Dermis blood vessel endothelial cell (primary cell): Measurements from ENCODE around the gene RXRG. TPM values are rescaled to one million over a fixed set of nuclear protein-coding genes. Genes with fewer than 3 reads are reported as not detected.
"Not testable (repeated sequence)": the region's sequence is repeated elsewhere in the genome, so short reads cannot be mapped to it uniquely, and the experiment has no call there.

Experiments
- DNase-seq: peaks from one replicate; pipeline ENCODE4 v3.0.0; 2010
- total RNA-seq: library from RNA; depleted of rRNA; stranded (reverse); fragments of >200 nt; gene quantifications from 2 replicates; pipeline ENCODE4 v1.2.3, GENCODE V29; 2014

The RXRG gene
- not detected in 2 replicates for total RNA-seq

GRCh38 chr1:165444897-165445370 is at the start of gene RXRG:
Gene RXRG (minus strand): TSS chr1:165445126. CDS start chr1:165444893, 233 bp downstream.
- peak; percentile 8 for DNase-seq

- DNase-seq, result no peak
These were observed 48.0 kb upstream of the RXRG start for GRCh38 chr1:165492845-165493373.

- no peak for DNase-seq
These were observed 45.2 kb upstream of the RXRG start for GRCh38 chr1:165490175-165490574.

DNA sequence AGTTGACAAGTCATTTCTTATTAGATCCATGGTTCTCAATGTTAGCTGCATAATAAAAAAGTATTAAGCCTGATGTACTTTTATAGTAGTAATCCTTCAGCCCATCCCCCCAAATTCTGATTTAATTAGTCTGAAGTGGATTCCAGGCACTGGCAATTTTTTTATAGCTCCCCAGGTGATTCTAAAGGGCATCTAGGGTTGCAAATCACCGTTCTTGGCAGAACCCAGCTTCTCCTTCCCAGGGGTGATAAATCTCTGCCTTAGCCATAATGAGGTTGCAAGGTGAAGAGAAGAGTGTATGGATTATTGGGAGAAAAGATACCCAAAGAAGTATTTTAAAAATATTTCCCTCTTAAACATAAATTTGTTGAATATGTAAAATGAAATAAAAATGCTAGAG is 43.0 kb upstream of the RXRG start:
- no peak for DNase-seq

DNA sequence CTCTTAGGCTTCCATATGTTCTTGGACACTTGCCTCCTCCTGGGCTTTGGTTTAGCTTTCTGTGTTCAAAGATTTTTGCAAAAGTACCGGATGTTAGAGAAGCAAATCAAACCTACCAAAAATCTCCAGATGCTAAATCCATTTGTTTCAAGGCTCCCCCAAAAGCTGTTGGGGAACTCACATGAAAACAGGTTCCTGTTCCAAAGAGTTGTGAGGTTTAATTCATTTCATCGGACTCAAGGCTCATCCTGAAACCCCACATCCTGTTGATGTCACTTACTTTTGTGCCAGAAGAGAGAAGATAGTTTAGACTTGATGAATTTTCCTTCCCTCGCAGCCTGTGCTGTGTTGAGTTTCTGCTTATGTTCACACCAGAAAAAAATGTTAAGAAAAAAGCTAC is 41.7 kb upstream of the RXRG start:
- no peak for DNase-seq

DNA sequence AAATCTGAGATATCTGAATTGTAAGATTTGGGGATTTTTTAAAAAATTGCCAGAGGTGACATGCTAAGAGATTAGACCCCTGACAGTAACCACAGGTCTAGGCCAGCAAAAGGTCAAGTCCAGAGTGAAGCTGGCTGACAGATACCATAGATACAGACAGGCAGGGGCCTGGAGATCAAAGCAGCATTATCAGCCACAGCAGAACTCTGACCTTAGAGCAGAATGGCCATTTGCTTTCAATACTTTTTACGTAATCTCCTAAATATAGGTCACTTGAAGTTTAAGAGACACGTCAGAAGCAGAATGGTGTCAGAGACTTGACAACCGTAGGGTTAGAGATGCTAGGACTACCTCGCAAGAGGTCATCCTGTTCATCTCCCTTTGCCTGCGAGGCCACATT is 40.8 kb upstream of the RXRG start:
- DNase-seq, result no peak

- no peak for DNase-seq
These were observed 39.6 kb upstream of the RXRG start for GRCh38 chr1:165484532-165484931.

DNA sequence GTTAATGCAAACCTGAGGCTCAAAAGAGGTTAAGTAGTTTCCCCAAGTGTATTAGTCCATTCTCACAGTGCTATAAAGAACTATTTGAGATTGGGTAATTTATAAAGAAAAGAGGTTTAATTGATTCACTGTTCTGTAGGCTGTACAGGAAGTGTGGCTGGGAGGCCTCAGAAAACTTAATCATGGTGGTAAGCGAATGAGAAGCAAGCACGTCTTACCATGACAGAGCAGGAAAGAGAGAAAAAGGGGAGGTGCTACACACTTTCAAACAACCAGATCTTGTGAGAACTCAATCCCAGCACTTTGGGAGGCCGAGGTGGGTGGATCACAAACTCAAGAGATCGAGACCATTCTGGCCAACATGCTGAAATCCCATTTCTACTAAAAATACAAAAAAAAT is 38.5 kb upstream of the RXRG start:
- DNase-seq, result no peak

DNA sequence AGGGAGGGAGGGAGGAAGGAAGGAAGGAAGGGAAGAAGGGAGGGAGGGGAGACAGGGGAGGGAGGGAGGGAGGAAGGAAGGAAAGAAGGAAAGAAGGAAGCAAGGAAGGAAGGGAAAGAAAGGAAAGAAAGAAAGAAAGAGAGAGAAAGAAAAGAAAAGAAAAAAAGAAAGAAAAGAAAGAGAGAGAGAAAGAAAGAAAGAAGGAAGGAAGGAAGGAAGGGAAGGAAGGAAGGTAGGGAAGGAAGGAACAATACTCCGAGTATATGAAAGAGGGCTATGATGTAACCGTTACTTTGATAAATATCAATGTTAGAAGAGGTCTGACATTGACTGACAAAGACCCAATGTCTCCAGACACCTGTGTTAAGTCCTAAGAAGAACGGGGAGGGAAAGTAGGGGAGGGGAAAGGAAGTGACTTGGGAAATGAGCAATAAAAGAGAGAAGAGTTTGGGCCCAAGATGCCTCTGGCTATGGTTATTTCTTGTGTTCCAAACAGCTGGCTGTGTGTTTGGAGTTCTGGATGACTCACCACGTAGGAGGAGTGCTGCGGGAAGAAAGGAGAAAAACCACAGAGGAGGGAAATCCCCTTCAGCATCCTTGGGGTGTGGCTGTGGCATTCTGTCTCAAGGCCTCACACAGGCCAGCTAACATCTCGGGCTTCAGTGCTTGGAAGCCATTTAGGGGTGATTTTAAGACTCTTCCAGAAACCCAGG is 37.0 kb upstream of the RXRG start:
- DNase-seq, result peak; percentile 21

GRCh38 chr1:165476776-165477175 is 31.9 kb upstream of the RXRG start:
- DNase-seq, result no peak

DNA sequence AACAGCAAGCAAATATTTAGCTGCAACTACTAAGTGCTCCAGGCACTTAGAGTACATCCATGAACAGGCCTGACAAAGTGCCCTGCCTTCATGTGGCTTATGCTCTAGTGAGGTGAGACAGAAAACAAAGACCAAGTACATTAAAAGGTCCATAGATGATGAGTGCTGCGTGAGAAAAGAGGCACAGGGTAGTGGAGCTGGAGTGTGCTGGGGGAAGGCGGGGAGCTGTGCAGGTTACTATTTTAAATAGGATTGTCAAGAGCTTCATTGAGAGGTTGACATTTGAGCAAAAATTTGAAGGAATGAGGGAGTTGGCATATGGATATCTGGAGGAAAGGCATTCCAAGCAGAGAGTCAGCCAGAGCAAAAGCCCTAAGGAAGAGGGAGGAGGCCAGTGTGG is 29.3 kb upstream of the RXRG start:
- DNase-seq, result no peak

- DNase-seq, result no peak
These were observed 28.2 kb upstream of the RXRG start for GRCh38 chr1:165473081-165473480.

DNA sequence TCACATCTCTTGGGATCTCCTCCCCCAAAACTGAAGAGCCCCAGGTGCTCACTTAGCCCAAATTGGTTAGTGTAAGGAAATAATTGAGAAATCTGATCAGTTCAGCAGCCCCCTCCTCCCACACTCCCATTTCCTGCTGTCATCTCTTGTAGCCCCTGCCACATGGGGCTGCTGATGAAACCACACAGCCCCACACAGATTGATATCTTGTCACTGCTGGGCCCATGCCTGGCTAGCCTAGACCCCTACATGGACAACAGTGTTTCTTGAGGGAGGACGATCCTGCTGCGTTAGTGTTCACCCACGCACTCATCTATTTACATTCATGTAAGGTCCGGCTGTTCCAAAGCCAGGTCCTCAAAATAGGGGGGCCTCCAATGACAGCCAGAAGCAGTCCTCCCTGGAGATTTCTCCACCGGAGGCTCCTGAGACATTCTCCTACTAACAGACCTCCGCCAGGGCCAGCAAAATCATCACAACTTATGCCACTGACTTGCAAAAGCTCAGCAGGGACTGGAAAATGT is 23.9 kb upstream of the RXRG start:
- no peak for DNase-seq

DNA sequence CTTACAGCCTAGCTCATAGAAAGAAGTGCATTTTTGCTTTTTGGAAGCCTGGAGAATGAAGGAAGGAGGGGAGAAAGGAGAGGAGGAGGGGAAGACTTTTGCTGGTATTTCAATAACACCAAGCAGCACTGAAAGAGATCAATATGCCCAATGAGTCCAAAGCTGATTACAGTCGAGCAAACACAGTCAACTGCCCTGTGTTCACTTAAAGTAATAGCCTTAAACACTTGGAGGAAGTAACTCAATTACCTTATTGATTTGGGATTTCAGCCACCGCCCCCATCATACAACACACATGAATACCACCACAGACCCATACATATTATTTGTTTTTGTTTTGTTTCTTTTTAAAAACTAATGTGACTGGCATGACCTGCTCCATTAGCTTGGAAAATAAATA is 23.3 kb upstream of the RXRG start:
- no peak for DNase-seq

DNA sequence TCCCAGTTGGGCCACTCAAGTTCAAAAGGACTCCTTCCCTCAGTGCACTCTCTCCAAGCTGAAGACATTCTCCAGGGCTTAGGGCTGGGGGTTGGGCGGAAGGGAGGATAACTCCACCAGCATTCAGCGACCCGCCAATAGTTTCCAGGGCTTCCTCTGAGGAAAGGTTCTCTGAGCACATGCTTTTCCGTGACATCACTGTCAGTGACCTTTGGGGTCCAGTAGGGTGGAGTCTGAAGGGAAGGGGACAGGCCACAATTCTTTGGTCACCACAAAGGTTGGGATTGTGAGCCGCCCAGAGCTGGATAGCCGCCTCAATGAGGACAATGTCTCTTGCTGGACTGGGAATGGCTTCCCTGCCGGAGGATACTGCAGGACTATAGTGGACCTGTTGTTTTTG is 22.8 kb upstream of the RXRG start:
- DNase-seq, result no peak

- no peak for DNase-seq
These were observed 19.1 kb upstream of the RXRG start for GRCh38 chr1:165463978-165464377.

DNA sequence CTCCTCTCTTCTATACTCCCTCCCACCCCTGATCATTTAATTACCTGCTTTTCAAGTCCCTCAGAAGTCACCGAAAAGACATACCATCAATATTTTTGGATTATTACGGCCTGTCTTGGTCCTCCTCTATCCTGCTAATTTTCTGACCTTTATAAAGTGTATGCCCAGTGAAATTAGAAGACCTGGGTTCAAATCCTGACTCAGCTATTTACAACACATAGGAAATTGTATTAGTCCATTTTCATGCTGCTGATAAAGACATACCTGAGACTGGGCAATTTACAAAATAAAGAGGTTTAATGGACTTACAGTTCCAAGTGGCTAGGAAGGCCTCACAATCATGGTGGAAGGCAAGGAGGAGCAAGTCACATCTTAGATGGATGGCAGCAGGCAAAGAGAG is 14.8 kb upstream of the RXRG start:
- DNase-seq, result not testable (repeated sequence)

- no peak for DNase-seq
These were observed 11.9 kb upstream of the RXRG start for GRCh38 chr1:165456861-165457260.

DNA sequence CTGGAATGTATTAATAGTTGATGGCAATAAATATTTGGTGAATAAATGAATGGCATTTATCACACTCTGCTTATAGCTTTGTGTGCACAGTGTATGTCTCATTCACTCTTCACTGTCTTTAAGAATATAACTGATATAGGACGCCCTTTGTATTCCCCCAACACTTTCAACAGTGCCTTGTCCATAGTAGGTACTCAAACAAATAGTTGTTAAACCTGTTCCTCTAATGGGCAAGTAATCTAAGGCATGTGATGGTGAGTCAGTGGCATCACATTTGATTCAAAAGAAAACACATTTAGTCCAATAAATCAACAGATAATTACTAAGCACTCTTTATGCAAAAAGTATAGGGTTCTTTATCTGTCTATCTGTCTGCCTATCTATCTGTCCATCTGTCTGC is 11.2 kb upstream of the RXRG start:
- no peak for DNase-seq

DNA sequence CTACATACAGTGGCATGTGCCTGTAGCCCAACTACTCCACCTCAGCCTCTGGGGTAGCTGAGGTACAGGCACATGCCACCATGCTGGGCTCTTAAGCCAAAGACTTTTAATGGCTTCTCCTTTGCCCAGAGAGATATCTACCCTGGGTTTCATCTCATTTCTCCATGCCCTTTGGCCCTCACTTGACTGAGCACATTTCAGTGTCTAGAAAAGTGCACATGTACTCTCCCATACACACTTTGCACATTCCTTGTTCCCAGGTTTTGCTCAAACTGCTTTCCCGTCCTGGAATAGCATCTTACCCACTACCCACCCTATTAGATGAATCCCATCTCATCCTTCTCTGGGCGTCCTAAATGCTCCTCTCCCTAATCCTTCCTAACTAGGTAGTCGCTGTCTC is 10.2 kb upstream of the RXRG start:
- no peak for DNase-seq

GRCh38 chr1:165454091-165454610 is 9.2 kb upstream of the RXRG start:
- DNase-seq, result no peak

DNA sequence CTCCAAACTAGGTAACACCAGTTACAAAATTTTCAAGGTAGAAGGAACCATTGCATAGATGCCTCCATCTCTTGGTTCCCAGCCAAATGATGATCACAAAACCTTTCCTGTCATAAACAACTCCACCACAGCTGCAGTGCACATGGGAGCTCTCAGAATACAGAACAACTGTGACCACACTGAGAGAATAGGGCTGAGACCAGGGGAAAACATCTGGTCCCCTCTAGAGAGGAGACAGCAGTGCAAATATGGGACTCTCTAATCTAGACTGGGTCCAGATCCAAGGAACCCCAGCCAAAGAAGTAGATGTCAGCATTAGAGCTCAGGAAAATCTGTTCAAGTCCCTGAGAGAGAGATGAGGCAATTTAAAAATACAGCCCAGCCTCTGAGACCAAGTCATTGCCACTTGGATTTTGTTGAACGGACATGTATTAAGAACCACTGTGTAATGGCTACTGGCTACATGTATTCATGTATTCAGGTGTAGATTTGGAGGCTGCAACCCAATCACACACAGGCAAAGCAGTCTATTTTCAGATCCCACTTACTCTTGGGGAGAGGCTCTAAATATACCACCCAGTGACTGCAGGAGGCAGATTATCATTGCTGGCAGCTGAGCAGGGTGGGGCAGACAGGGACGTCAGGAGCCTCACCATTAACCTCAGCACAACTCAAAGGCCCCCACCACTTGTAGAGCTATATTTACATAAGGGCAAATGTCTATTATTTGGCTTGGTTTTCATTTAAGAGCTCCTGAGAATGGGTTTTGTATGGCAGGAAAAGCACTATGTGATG is 7.6 kb upstream of the RXRG start:
- no peak for DNase-seq

GRCh38 chr1:165451691-165452090 is 6.8 kb upstream of the RXRG start:
- no peak for DNase-seq
